Right lobe of liver (tissue), 4 donors: ENCODE results near the gene DCX.

Experiments
- CTCF ChIP-seq, 4 donors: fragments of 200-600 bp in 3 of 4; fragments of 450-650 bp in 1 of 4; IDR thresholded peaks; one replicate each; pipeline versions ENCODE4 v1.5.1 to v1.8.0; 2016 to 2022; ENCODE audit warnings: antibody characterized with exemption in 4 of 4, mild to moderate bottlenecking in 2 of 4
- POLR2A ChIP-seq: fragments of 450-650 bp; IDR thresholded peaks from one replicate; pipeline ENCODE4 v1.6.1; 2017; ENCODE audit warnings: antibody characterized with exemption, mild to moderate bottlenecking
- donor health status: DM: no; HTN: no; CAD: no.
- donor health status: DM: no; HTN: no; CAD: no.
- donor health status: DM: no; HTN: yes; CAD: no.

- no peak for TF ChIP-seq CTCF (IDR thresholded peaks at IDR 0.05)
- TF ChIP-seq POLR2A: no peak
Measured at GRCh38 chrX:111260451-111260850, 151.5 kb downstream of the DCX start.
